Muscle of arm (tissue), 12 donors: ENCODE measurements around the gene INSIG1. TPM values are rescaled to one million over a fixed set of nuclear protein-coding genes. Genes with fewer than 3 reads are reported as not detected.

ENCODE experiments used
- DNase-seq: peaks from one replicate; pipeline ENCODE4 v3.0.0-alpha.2; 2013
- polyA plus RNA-seq, 12 donors: library from polyadenylated mRNA; unstranded; fragments of 120-200 nt; gene quantifications; one replicate each; pipeline ENCODE4 v1.2.1, GENCODE V29; 2013; ENCODE audit not compliant: insufficient read length in 12 of 12

Gene INSIG1
- polyA plus RNA-seq, 12 donors = 18.9 to 31.4 (median 25.3) TPM; not detected in 1

DNA sequence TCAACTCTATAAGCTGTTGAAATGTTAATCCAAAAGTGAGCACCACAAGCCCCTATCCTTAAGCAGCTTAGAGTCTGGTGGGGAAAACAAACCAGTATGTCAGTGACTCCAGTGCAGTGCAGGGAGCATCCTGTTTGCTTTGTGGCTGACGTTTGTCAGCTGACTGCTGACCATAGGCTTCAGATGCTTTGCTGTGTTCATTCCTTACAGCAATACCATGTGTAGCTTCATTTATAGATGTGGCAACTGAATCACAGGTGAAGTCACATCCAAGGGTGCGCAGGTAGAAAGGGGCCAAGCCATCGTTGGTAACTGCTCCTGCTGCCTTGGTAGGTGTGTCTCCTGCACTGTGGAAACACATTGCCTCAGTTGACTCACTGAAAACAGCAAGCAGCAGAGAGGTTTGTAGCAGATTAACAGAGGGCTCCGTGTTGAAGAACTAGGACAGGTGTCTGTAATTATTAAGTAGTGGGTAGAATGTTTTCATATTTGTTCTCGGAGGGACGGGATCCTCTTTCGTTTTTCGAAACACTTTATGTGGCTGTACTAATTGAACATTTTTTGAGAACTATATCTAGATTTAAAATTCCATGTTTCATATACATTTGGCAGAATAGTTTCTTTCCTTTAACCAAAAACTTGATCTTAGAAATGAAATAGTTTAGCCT is 2.0 kb downstream of the INSIG1 start:
- DNase-seq = no peak

DNA sequence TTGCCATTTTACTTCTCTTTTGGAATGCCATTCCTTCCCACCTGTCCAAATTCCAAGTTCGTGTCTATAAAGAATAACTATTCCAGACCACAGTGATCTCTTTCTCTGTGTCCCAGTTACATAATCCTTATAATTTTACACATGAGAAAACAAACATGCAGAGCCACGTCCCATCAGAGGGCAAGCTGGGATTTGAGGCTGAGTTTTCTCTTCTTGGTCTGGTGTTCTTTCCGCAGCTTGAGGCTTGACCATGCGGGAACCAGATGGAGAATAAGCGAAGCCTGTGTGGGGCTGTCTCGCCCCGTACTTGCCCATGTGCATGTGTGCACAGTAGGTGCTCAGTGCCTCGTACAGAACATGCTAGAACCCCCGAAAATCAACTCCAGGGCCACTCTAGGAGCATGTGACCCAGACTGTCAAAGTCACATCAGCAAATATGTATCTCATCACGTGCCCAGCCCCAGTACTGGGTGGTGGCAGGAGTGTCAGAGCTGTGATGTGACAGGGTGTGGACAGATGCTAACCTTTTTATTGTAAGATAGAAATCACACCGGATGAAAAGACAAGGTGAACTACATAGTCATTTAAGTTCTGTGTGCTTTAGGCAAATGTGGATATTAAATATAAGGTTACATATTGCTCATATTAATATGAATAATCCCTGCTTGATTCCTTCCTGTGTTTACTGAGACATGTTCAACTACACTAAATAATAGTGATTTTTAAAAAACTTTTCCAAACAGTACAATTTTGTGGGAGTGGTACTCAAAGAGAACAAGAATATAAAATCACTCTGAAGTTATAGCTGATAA is 3.2 kb downstream of the INSIG1 start:
- DNase-seq = no peak

- no peak for DNase-seq
Measured at GRCh38 chr7:155303039-155303593, 5.4 kb downstream of the INSIG1 start.

GRCh38 chr7:155303897-155304296 is 6.2 kb downstream of the INSIG1 start:
- DNase-seq = no peak

DNA sequence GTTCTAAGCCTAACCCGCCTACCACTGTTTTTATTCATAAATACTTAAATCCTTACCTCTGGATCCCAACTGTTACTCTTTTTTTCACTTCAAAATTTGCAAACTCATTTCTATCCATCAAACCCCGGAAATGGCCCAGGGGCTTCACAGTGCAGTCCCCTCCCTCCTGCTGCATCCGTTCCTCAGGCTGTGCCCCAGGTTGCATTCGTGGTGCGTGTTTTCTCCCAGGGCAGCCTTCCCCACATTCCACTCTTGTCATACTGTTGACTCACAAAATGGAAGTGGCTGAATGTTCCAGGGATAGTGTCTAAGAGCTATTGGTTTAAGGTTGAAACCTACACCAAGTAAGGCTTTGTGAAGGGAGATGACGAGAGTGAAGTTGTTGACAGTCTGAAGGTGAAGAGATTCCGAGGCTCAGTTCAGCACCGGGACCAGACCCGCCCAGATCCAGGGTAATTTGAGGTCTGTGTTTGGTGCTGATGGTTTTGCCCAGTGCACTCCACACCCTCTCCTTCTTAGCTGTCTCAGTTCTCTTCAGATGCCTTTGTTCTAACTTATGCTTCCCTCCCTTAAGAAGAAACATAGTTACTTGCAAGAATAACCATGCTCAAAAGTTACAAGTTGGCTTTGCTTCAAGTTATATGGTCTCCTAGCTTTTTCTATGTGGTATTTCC is 7.7 kb downstream of the INSIG1 start:
- no peak for DNase-seq

- DNase-seq = no peak
Measured at GRCh38 chr7:155306673-155307470, 9.2 kb downstream of the INSIG1 start.

DNA sequence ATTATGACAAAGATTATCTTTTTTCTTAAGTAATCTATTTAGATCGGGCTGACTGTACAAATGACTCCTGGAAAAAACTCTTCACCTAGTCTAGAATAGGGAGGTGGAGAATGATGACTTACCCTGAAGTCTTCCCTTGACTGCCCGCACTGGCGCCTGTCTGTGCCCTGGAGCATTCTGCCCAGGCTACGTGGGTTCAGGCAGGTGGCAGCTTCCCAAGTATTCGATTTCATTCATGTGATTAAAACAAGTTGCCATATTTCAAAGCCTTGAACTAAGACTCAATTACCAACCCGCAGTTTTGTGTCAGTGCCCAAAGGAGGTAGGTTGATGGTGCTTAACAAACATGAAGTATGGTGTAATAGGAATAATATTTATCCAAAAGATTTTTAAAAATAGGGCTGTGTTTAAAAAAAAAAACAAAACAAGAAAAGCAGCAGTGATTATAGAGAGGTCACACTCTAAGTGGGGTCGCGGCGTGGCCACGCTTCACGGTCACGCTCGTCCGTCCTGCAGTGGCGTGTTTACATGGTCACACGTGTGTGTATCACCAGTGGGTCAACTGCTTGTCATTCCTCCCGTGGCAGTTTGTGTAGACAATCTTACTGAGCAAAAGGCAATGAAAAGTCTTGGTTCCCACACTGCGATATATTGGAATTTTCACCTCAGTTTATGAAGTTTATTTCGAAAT is 10.8 kb downstream of the INSIG1 start:
- no peak for DNase-seq

GRCh38 chr7:155309021-155309338 is 11.3 kb downstream of the INSIG1 start:
- no peak for DNase-seq

DNA sequence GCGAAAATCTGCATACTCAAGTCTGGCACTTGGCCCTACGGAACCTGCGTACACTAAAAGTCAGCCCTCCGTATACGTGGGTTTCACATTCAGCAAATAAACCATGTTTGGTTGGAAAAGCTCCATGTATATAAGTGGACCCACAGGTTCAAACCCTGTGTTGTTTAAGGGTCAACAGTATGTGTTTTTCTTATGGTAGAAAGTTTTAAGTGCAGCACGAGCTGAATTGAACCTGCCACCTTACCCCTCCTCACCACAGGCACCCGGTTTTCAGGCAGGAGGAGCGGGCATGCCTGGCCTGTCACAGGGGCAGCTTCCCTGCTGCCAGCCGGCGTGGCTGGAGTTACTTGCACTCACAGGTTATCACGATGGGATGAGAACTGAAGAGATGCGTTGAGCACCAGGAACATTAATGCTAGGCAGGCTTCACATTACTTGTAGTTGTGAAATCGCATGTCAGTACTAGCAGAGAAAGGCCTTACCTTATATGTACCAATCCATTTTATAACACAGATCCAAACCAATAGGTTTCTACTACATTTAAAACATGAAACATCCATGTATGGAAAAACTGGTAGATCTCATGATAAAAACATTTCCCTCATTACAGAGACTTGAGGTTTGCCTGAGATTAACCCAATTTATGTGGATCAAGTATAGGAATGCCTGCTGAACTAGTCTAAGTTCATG is 12.9 kb downstream of the INSIG1 start:
- DNase-seq = no peak

DNA sequence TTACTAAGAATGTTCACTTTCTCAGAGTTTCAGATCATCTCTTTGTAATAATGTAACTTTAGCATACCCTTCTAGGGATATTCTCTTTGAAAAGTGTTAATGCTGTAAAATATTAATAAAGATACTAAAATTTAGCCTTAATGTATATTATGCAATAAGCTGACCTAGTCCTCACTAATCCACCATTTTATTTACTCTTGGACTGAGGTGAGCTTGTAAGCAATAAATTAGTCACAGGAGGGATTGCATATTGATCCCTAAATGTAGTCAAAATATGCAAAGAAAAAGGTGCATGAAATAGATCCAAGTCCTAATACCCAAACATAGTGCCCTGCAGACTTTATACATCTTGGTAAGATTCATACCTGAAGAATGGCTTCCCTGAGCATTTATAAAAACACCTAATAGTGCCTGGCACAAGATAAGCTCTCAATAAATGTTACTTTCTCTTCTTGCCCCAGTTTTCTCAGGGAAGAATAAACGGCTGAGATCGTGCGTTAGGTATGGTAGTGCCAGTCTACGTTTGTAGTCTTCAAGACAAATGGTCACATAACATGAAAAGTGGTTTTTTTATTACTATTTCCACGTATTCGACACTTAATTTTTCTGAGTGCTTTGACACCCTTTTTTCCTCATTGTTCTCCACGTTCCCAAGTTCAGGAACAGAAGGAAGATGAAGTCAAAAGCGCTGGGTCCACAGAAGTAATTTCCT is 14.3 kb downstream of the INSIG1 start:
- DNase-seq = no peak

- DNase-seq = no peak
Measured at GRCh38 chr7:155312633-155313032, 15.0 kb downstream of the INSIG1 start.

DNA sequence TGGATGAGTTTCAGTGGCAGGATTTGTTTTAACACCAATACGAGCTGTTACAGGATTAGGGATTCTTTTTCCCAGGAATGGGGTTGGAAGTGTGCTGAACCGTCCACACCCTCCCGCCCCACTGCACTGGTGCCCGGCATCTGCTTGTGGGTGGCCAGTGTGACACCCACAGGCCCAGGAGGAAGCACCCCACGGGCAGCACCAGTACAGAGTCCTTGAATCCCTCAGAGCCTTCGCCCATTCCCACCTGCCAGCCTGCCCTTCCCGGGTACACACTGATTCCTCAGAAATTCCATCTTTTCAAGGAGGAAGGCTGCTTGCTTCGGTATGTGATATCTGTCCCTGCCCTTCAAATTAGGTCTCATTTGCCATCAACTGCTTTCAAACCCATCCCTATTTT is 15.4 kb downstream of the INSIG1 start:
- no peak for DNase-seq

GRCh38 chr7:155315977-155316376 is 18.3 kb downstream of the INSIG1 start:
- no peak for DNase-seq

- DNase-seq = no peak
Measured at GRCh38 chr7:155316427-155317113, 18.9 kb downstream of the INSIG1 start.

GRCh38 chr7:155317114-155317434 is 19.4 kb downstream of the INSIG1 start:
- DNase-seq = no peak

DNA sequence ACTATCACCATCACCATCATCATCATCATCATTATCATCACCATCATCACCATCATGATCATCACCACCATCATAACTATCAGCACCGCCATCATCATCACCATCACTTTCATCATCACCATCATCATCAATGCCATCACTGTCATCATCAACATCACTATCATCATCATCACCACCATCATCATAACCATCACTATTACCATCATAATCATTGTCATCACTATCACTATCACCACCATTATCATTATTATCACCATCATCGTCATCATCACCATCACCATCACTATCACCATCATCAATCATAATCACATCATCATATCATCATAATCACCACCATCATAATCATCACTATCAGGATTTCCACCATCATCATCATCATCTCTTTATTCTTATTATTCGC is 20.6 kb downstream of the INSIG1 start:
- DNase-seq = no peak

- no peak for DNase-seq
Measured at GRCh38 chr7:155322530-155322929, 24.9 kb downstream of the INSIG1 start.

- DNase-seq = no peak
Measured at GRCh38 chr7:155323001-155323638, 25.4 kb downstream of the INSIG1 start.
